Stimulated activated CD8-positive, alpha-beta memory T cell treated with anti-CD3 and anti-CD28 coated beads, Interleukin-7, amount 100 ng/mL, for 4 hours (primary cell): ENCODE data around the gene TCL1B.
"Not testable (repeated sequence)": the region's sequence is repeated elsewhere in the genome, so short reads cannot be mapped to it uniquely, and the experiment has no call there.

Source experiments
- DNase-seq, 2 donors: peaks; one replicate each; pipeline ENCODE4 v3.0.0-alpha.2; 2020; ENCODE audit warnings: low read depth in 2 of 2

The TCL1B gene

GRCh38 chr14:95703341-95703740 is 17.1 kb downstream of the TCL1B start:
- no peak for DNase-seq

GRCh38 chr14:95703805-95704204 is 17.6 kb downstream of the TCL1B start:
- DNase-seq, result no peak

GRCh38 chr14:95705518-95705917 is 19.3 kb downstream of the TCL1B start:
- no peak for DNase-seq

DNA sequence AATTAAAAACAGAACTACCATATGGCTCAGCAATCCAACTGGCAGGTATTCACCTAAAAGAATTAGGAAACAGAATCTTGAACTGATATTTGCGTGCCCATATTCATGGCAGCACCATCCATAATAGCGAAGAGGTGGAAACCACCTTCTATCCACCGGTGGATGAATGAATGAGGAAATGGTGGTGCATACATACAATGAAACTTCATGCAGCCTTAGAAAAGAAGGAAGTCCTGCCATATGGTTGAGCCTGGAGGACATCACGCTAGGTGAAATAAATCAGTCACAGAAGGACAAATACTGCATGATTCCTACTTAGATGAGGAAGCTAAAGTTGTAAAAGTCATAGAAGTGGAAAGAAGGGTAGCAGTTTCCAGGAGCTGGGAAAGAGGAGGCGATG is 21.1 kb downstream of the TCL1B start:
- DNase-seq, result no peak

- DNase-seq, result no peak
Observed at GRCh38 chr14:95710106-95710505, 23.9 kb downstream of the TCL1B start.

GRCh38 chr14:95711476-95712176 is 25.4 kb downstream of the TCL1B start:
- DNase-seq, result no peak

GRCh38 chr14:95712398-95712797 is 26.2 kb downstream of the TCL1B start:
- DNase-seq, result no peak

DNA sequence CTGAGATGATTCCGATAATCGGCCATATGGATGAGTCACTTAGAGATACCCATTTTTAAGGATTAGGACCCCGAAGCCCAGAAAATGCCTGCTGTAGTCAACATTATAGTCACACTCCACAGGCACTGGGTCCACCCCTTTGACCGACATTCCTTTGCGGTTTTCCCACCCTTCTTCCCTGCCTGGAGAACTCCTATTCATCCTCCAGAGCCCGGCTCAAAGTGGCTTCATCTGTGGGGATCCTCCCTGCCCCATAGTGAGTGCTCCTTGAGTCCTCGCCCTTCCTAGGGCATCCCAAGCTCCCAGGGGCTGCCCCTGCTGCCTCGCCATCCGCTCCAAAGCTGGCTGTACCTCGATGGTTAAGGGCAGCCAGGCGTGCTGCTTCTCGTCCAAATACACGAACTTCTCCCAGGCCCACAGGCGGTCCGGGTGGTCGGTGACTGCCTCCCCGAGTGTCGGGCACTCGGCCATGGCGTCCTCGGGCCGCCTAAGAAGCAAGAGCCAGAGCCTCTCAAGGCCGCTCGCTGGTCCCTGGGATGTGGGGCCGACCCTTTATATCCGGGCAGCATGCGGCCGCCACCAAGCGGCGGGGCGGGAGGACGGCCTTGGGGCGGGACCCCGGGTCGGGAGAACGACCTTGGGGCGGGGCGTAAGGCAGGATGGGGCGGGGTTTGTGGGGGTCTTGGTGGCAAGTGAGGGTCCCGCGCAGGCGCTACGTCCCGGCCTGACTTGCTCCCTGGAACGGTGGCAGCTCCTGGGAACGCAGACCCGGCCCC is 27.6 kb downstream of the TCL1B start, which contains the start of gene TCL1A:
Gene TCL1A, minus strand, starts transcription at position 530 of the 776 bp plus-strand sequence. Its CDS starts 59 bp downstream, at position 471.
- no peak for DNase-seq

DNA sequence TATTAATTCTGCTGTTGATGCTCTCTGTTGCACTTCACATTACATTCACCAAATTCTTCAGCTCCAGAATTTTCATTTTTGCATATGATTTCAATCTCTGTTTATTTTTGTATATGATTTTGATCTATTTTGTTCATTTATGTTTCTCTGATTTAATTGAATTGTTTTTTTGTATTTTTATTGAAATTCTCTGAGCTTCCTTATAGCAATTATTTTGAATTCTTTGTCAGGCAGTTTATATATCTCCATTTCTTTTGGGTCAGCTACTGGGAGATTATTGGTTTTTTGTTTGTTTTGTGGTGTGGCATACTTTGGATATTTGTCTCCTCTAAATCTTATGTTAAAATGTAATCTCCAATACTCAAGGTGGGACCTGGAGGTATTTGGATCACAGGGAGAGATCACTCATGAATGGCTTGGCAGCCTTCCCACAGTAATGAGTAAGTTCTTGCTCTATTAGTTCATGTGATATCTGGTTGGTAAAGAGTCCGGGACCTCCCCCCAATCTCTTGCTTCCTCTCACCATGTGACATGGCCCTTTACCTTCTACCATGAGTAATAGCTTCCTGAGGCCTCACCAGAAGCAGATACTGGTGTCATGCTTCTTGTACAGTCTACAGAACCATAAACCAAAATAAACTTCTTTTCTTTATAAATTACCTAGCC is 36.4 kb downstream of the TCL1B start:
- DNase-seq, result no peak

DNA sequence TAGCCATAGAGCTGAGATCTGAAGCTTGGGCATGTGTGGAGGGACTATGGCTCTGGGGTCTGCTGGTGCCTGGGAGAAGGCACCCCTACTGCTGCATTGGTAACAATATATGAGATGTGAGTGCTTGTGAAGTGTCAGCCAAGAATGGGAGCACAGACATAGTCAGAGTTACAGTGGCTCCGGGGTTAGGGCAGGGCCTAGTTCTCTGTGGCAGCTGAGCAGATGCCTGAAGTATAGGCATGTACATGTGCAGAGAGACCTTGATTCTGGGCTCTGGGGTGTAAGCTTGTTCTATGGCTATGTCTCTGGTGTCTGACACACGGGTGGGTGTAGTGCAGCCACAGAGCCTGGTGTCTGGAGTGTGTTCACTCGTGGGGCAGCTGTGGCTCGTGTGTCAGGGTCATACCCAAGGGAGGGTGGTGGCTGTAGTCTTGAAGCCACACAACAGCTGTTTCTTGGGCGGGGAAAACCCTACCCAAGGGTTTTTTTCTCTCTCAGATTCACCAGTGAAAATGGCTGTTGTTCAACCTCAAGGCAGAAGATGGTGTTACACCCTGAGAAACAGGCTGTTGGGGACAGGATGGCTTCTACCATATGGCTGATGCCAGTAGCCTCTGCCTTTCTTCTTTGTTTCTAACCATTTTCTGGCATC is 39.6 kb downstream of the TCL1B start:
- no peak for DNase-seq

DNA sequence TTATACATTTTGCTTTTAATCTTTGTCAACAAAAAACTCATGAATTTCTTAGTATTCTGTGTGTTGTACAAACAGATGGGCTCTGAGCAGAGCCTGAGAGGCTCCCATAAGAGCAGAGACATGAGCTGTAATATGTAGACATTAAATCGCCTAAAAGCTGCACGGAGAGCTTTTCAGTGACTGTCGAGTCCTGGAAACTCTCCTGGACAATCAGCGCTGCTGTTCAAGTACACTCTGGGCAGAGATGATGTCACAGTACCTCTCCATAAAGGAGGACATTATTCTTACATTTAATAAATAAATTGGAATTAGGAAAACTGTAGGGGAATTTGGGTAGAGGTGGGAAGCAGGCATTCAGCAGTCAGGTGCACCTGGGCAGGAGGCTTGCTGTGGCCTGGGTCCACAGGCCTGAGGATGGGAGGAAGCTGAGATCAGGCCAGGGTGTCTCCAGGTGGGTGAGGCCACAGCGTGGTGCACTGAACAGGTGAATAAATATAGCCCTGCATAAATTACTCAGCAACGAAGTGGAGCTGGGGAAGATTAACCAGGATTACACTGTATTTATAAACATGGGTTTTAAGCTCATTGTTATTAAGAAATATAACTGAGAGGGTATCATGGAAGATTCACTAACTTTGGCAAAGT is 41.0 kb downstream of the TCL1B start:
- DNase-seq, result no peak

DNA sequence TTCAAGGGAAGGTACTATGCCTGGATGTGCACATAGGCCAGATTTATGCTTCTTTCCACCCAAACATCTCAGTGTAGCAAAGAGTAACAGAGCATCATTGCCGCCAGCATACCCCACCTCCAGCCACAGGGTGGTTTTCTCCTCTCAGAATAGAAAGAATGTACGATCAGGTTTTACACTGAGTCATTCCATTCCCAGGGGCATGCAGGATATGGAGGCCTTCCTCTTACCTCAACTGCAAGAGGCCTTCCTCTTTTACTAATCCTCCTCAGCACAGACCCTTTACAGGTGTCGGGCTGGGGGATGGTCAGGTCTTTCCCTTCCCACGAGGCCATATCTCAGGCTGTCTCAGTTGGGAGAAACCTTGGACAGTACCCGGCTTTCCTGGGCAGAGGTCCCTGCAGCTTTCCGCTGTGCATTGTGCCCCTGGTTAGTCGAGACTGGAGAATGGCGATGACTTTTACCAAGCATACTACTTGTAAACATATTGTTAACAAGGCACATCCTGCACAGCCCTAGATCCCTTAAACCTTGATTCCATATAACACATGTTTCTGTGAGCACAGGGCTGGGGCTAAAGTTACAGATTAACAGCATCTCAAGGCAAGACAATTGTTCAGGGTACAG is 43.3 kb downstream of the TCL1B start:
- DNase-seq, result not testable (repeated sequence)

DNA sequence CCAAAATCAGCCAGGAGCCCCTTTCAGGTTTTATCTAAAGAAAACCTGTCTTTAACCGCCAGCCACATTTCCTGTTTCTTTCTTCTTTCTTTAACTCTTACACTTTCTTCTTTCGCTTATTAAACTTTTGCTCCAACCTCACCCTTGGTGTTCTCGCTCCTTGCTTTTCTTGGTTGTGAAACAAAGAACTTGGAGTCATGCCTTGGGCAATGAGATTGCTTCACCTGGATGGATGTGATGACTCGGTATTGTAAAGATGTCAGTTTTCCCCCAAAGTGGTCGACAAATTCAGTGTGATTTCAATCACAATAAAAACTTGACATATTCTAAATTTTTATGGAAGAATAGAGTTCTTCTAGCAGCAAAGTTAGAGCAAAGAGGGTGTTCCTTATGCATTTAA is 43.9 kb downstream of the TCL1B start:
- DNase-seq, result no peak

- no peak for DNase-seq
Observed at GRCh38 chr14:95733212-95733611, 47.0 kb downstream of the TCL1B start.

DNA sequence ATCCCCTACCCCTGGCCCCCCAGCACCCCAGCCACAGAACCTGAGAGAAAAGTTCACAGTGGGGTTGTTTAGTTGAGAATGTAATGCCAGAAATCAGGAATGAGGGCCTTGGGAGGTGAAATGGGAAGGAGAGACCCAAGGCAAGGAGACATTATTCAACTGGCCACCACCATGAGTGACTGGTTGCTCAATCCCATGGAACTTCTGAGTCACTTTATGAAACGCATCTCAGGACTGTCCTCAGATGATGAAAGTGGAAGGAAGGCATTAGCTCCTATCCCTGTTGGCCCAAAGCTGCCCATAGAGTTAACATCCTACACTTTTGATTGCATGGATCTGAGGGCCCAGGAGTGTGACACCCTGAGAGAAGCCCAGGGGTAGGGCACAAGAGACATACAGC is 53.1 kb downstream of the TCL1B start:
- DNase-seq, result no peak

DNA sequence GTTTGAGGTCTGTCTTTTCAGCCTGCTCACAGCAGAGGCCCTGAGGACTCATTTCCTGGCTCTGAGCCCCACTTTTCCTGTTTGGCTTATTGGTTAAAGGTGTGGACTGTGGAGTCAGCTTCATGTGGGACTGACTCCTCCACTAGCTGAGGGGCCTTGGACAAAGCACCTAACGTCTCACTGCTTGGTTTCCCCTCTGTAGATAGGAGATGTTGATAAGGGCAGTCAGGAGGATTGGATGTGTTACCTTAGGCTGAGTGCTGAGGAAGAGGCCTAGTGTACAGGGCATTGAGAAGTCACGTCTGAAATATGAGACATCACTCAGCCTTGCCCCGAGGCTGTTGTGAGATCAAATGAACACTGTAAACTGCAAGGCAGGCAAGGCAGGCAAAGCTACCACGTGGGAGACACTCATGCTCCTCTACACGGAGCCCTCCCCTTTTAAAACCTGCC is 54.8 kb downstream of the TCL1B start:
- no peak for DNase-seq

DNA sequence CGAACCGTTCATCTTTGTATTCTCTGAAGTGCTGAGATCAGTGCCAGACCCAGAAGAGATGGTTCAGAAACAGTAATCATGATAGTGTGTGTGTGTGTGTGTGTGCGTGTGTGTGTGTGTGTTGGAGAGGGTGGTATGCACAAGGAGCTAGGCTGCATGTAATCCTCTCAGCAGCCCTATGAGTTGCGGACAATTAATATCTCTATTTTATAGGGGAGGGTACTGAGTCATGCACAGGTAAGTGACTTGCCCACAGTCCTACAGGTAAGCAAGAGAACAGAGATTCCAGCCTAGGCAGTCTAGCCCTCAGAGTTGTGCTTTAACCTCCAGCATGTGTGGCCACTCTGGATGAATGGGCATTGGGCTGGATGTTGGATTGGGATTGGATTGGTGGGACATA is 55.6 kb downstream of the TCL1B start:
- no peak for DNase-seq
